22Rv1 (cell line): ENCODE results near the gene ACAP3.
A peak's percentile ranks its signal among the peaks of the same experiment; 100 is the strongest.

Experiments
- H3K27ac ChIP-seq: fragments of 450-650 bp; 2 replicates; pipeline ENCODE4 v1.5.1; 2017
- ZFX ChIP-seq: fragments of 450-650 bp; IDR thresholded peaks from 2 replicates; pipeline ENCODE4 v1.6.1; 2017; ENCODE audit warnings: antibody characterized with exemption, borderline replicate concordance
- TF ChIP-seq, protein P1 (sequence below): fragments of 450-650 bp; IDR thresholded peaks from 2 replicates; pipeline ENCODE4 v1.5.1; 2017; ENCODE audit warnings: mild to moderate bottlenecking

Gene ACAP3

GRCh38 chr1:1294250-1294890 lies 13.4 kb downstream of the ACAP3 start:
- TF ChIP-seq ZFX: no peak
- TF ChIP-seq, protein P1, sequence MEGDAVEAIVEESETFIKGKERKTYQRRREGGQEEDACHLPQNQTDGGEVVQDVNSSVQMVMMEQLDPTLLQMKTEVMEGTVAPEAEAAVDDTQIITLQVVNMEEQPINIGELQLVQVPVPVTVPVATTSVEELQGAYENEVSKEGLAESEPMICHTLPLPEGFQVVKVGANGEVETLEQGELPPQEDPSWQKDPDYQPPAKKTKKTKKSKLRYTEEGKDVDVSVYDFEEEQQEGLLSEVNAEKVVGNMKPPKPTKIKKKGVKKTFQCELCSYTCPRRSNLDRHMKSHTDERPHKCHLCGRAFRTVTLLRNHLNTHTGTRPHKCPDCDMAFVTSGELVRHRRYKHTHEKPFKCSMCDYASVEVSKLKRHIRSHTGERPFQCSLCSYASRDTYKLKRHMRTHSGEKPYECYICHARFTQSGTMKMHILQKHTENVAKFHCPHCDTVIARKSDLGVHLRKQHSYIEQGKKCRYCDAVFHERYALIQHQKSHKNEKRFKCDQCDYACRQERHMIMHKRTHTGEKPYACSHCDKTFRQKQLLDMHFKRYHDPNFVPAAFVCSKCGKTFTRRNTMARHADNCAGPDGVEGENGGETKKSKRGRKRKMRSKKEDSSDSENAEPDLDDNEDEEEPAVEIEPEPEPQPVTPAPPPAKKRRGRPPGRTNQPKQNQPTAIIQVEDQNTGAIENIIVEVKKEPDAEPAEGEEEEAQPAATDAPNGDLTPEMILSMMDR: no peak
- H3K27ac ChIP-seq: peak overlapping the region; percentile 68

DNA sequence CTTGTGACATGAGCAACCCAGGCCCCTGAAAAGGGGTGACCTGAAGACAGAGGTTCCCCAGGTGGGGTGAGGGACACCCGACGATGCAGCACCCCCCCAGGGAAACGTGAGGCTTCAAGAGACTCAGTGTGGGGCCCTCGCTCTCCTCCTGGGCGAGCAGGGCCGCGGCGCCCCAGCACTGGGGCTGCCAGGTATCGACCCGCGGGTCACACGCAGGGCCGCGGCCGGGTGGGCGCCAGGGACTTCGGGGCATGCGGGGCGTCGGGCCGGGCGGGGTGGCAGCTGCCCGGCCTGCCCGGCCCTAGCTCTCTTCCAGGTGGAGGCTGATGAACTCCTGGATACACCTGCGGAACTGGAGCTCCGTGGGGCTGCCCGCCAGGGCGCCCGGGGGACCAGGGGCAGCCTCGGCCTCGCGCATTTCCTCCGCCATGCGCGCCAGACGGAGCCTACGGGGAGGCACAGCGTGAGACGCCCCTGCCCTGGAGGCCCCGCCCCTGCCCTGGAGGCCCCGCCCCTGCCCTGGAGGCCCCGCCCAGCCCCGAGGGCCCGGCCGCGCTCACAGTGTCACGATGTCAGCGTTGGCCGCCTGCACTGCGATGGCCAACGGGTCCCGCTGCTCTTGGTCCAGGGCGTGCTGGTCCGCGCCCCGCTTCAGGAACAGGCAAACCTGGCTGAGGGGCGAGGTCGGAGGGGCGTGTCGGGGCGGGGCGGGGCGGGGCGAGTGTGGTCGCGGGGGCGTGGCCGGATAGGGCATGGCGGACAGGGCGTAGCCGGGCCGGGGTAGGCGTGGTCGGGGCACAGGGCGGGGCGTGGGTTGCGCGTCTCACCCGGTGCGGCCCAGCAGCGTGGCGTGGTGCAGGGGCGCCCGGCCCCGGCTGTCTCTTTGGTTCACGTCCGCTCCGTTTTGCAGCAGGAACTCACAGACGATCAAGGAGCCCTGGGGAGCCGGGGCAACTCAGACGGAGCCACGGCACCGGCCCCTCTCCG lies 14.2 kb downstream of the ACAP3 start:
- H3K27ac ChIP-seq: peak overlapping the region; percentile 68
- TF ChIP-seq, protein P1: no peak
- TF ChIP-seq ZFX: no peak

DNA sequence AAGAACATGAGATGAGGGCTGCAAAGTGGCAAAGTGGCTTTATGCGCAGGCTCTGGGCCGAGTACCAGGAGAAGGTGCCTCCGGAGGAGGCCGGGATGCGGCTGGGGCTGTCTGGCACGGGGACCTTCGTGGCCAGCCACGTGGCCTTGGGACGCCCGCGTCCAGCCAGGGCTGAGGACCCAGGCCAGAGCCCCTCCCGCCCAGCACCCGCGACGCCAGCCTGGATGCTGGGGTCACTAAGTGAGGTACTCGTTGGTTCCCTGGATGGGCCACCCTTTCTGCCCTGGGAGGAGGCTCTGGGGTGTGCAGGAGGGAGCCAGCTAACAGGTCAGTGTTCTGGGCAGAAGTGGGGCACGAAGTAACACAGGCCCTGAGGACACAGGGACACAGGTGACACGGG lies 14.9 kb downstream of the ACAP3 start:
- no peak for TF ChIP-seq ZFX
- TF ChIP-seq, protein P1: no peak
- H3K27ac ChIP-seq: peak overlapping the region; percentile 68

GRCh38 chr1:1292442-1292779 lies 15.3 kb downstream of the ACAP3 start:
- peak overlapping the region; percentile 68; the same call in 1 of the 2 replicates for H3K27ac ChIP-seq
- TF ChIP-seq, protein P1: no peak
- TF ChIP-seq ZFX: no peak

DNA sequence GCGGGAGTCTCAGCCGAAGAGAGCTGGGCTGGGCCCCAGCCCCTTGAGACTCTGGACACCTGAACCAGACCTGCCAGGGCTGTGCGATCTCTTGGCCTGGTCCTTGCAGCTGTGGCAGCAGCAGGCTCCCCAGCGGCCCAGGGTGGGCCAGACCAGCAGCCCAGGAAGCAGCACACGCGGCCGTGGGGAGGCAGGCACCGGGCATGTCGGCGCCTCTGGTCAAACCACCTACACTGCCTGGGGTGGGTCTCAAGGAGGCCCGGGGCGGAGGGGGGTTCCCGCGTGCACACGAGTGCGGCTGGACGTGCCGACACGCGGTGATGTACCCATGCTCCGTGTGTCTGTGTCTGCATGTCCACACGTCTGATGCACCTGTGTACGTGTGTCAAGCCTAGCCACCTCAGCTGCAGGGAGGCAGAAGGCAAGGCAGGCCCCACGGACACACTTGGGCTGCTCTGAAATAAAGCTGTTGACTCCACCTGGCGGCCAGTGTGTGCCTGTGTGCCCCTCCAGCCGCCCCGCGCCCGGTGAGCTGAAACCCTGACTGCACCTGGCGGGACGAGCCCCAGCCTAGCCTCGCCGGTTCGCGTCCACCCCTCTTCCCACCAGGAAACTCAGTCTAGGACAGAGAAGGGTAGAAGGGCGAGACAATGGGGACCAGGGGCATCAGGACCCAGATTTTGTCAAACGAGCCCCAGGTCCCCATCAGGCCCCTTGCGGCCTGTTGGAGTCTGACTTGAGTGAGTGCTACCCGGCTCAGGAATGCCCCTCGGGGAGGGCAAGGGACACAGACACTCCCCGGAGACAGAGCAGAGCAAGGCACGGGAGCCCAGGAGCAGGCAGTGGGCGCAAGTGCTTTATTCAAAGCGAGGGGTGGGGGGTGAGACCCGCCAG lies 15.9 kb downstream of the ACAP3 start:
- TF ChIP-seq ZFX: no peak
- TF ChIP-seq, protein P1: peak; percentile 86
- peak overlapping the region; percentile 57 for H3K27ac ChIP-seq

DNA sequence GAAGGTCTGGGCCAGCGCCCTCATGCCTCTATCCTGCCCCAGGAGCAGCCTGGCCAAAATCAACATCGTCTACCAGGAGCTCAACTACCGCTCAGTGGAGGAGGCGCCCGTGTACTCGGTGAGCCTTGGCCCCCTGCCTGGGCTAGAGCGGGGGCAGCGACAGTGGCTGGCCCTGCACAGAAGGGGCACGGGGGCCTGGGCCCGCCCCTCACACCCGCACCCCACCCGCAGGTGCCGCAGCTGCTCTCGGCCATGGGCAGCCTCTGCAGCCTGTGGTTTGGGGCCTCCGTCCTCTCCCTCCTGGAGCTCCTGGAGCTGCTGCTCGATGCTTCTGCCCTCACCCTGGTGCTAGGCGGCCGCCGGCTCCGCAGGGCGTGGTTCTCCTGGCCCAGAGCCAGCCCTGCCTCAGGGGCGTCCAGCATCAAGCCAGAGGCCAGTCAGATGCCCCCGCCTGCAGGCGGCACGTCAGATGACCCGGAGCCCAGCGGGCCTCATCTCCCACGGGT lies 16.7 kb downstream of the ACAP3 start:
- H3K27ac ChIP-seq: peak overlapping the region; percentile 57
- TF ChIP-seq, protein P1: no peak
- no peak for TF ChIP-seq ZFX
